DMS114 treated with DMSO at 0.1 percent for 48 hours (cell line): ENCODE data around the gene SPATA31D1.
"Not testable (repeated sequence)": the region's sequence is repeated elsewhere in the genome, so short reads cannot be mapped to it uniquely, and the experiment has no call there.

Experiments used
- DNase-seq: peaks from one replicate; lab custom pipeline; 2025; ENCODE audit not compliant: unreplicated experiment; lab: John Stamatoyannopoulos, UW

The SPATA31D1 gene

DNA sequence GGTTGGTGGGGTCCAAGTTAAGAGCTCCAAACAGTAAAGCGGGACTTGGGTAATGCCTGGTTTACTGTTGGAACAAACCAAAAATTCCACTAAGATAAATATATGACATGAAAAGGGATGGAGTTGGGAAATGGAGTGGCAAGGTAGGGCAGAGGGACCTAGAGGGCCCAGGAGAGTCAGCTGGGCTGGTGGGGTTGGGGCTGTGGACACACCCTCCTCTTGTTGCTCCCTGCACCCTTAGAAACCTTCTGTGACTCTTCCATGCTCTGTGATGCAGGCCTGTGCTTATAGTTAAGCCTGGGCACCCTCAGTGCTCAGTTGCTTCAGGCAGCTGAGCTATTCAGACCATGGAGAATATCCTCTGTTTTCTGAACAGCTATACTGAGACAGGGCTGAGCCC, at the start of gene SPATA31D1:
TSS of gene SPATA31D1 (plus strand) at position 301 of the 400 bp plus-strand sequence. CDS start at position 348, 47 bp downstream.
- DNase-seq, result not testable (repeated sequence)

GRCh38 chr9:81943393-81943792, 45.2 kb upstream of the SPATA31D1 start, which contains the start of gene SPATA31D3:
Gene SPATA31D3, plus strand, starts transcription at chr9:81943500. Its CDS starts 86 bp downstream, at chr9:81943586.
- DNase-seq, result not testable (repeated sequence)

DNA sequence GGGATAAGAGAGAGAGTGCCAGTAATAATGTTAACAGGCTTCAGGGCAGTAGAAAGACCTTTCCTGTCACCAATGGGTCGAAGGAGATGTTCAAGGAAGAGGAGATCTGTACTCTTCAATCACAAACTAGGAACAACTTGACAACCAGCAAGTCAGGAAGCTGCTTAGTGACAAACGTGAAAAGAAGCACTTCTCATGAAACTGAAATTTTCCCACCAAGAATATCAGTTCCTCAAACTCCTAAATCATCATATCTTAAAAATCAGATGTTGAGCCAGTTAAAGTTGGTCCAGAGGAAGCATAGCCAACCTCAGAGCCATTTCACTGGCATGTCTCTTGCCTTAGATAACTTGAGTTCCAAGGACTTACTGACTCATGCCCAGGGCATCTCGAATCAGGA, 39.9 kb upstream of the SPATA31D1 start:
- not testable (repeated sequence) for DNase-seq

DNA sequence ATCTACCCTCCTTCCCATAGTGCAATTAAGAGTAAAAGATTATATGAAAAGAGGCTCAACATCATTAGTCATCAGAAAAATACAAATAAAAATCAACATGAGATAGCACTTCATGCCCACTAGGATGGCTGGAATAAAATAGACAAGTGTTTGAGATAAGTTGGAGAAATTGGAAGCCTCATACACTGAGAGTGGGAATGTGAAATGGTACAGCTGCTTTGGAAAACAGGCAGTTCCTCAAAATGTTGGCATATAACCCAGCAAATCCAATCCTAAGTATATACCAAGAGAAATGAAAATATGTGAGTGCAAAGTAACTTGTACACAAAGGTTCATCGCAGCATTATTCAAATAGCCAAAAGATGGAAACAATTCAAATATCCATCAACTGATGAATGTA, 35.5 kb upstream of the SPATA31D1 start:
- DNase-seq, result no peak

DNA sequence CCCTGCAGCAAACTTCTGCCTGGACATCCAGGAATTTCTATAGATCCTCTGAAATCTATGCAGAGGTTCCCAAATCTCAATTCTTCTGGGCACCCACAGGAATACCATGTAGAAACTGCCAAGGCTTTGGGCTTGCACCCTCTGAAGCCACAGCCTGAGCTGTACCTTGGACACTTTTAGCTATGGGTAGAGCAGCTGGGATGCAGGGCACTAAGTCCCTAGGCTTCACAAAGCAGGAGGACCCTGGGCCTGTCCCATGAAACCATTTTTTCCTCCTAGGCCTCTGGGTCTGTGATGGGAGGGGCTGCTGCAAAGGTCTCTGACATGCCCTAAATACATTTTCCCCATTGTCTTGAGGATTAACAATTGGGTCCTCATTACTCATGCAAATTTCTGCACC, 32.9 kb upstream of the SPATA31D1 start:
- no peak for DNase-seq

GRCh38 chr9:81964218-81965171, 24.1 kb upstream of the SPATA31D1 start:
- DNase-seq, result no peak

GRCh38 chr9:81968026-81968425, 20.5 kb upstream of the SPATA31D1 start:
- DNase-seq, result no peak

DNA sequence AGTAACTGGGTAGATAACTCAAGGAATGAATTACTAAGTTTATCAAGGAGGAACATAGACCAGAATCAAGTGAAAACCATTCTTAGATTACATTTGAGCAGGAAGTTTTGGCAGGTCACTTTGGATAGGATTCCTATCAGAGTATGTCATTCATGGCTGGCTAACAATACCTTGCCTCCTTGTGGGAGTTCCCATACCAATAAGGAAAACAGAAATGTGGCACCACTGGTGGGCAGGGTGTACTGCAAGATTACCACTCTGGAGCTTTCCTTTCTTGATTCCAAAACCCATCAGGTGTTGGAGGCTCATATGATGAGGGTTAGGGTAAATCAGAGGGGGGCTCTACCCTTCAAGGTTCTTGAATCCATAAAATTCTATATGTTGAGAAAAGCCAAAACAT, 18.6 kb upstream of the SPATA31D1 start:
- no peak for DNase-seq

- no peak for DNase-seq
These were observed 16.8 kb upstream of the SPATA31D1 start for GRCh38 chr9:81971727-81972126.

- no peak for DNase-seq
These were observed 13.8 kb upstream of the SPATA31D1 start for GRCh38 chr9:81974764-81975163.

DNA sequence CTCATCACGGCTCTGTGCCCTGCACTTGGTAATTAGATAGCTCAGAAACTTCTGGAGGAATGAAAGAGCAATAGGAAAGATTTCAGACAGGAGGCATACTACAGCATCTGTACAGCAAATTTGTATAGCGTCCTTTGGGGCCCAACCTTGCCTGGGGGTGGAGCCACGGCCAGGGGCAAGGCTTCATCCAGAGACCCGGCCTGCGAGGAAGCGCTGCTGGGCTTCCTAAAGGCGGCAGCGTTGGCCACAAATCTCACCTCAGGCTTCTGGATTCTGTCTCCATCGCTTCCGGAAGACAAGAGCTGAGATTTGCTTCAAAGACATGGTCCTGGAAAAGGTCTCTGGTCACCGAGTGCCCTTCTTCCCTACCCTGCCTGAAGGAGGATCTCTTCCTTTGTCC, 12.2 kb upstream of the SPATA31D1 start:
- no peak for DNase-seq

DNA sequence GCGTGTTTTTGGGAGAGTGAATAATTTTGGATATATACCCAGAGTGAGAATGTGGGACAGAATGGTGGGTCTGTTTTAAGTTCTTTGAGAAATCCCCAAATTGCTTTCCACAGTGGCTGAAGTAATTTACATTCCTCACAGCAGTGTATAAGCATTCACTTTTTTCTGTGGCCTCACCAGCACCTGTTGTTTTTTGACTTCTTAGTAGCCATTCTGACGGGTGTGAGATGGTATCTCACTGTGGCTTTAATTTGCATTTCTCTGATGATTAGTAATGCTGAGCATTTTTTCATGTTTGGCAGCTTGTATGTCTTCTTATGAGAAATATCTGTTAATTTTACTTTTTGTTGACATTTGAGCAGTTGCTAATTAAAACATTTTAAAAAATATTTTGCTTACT, 9.4 kb upstream of the SPATA31D1 start:
- no peak for DNase-seq

GRCh38 chr9:81980568-81980967, 8.0 kb upstream of the SPATA31D1 start:
- DNase-seq, result no peak

DNA sequence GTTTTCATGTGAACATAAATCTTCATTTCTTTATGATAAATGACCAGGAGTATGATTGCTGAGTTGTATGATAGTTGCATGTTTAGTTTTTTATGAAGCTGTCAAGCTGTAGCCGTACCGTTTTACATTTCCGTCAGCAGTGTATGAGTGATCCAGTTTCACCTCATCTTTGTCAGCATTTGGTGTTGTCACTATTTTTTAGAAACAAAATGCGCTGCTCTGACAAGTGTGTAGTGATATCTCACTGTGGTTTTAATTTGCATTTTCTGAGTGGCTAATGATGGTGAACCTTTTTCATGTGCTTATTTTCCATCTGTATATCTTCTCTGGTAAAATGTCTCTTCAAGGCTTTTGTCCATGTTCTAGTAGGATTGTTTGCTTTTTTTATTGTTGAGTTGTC, 6.7 kb upstream of the SPATA31D1 start:
- DNase-seq, result no peak

- DNase-seq, result no peak
These were observed 3.6 kb upstream of the SPATA31D1 start for GRCh38 chr9:81984928-81985327.

GRCh38 chr9:81986051-81986450, 2.5 kb upstream of the SPATA31D1 start:
- no peak for DNase-seq

- no peak for DNase-seq
These were observed 1.1 kb downstream of the SPATA31D1 start for GRCh38 chr9:81989700-81990099.

GRCh38 chr9:81993656-81994055, 5.1 kb downstream of the SPATA31D1 start:
- DNase-seq, result no peak

- DNase-seq, result no peak
These were observed 11.2 kb downstream of the SPATA31D1 start for GRCh38 chr9:81999806-82000205.

DNA sequence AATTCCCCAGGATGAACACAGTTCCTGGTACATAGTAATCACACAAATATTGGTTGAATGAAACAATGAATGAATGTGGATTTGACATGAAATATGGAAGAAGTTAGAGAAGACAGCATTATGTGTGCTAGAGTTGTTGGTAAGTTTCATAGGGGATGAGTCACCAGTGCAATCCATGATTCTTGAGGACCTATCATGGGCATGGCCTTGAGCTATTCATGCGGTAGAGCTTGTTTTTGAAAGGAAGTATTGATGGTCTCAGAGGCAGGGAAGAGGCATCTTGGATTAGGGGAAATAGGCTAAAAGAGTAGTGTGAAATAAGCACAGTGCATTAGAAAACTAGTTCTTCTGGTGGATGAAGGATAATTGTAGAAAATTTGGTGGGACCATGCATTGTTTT, 22.1 kb downstream of the SPATA31D1 start:
- no peak for DNase-seq

DNA sequence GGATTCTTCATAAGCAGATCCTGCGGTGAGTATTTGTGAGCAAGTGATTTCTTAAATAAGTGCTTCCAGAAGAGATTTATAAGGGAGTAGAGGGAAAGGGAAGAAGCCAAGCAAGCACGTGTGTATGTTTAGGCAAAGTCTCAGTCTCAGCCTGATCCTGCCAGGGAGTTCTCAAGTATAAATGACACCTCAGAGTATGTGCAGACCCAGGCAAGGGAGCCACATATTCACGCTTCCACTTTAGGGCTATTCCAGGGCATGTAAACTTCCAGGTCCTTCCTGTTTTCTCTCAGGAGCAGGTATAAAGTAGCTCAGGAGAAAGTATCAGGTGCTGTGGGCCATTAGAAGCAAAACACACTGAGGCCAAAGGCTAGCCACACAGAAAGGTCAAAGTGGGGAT, 22.6 kb downstream of the SPATA31D1 start:
- DNase-seq, result no peak

DNA sequence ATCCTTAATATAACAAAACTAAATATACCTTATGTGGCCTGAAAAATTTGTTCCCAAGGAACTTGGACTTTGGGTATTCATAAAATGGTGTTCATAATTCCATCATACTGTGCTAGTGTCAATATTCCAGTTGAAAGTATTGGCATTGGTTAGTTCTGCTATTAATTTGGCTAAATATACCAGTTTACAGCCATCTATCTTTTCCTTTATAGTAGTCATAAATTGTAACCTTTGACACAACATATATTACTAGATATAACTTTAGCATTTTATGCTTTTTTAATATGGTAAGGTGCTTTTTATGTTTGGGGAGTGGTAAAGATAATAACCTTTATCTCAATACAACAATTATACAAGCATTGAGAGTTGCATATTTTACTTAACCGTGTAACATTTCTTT, 23.7 kb downstream of the SPATA31D1 start:
- no peak for DNase-seq

GRCh38 chr9:82020331-82020730, 31.8 kb downstream of the SPATA31D1 start:
- DNase-seq, result no peak
